ENCODE data around the gene CLIC5. TPM values are rescaled to one million over a fixed set of nuclear protein-coding genes. Genes with fewer than 3 reads are reported as not detected.

The CLIC5 gene
- total and polyA plus RNA-seq, 12 donors, result 0.94 to 5.6 (median 1.6) TPM

DNA sequence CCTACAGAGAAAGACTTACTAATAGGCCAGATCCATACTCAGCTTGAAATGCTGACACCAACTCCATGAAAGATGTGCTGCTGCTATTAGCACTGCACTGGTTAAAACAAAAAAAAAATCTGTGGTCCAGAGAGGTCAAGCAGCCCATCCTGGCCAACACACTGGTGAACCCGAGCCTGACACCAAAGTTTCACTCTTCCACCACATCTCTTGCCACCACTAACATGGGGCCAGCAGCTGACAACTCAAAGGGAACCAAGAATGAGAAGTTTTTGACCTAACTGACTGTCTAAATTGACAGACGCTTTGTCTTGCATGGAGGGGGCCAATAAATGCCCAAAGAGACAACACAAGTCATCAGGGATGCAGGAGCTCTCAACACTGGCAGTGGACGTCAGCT, 5.4 kb downstream of the CLIC5 start:
- Histone ChIP-seq H3K4me1 (replicated peaks in 1 of 2) (peaks cover 6 to 13% of the 10 kb centered on the region in 2 donors), H3K27ac (no peak overlapping the region), H3K36me3 (replicated peaks in 1 of 2) (no peaks in the 10 kb centered on the region), H3K4me3 (no peak overlapping the region), H3K27me3 (no peaks in the 10 kb centered on the region), H3K9me3 (replicated peaks in 1 of 3) (no peaks in the 10 kb centered on the region)
- intact Hi-C loops (cut with DNase I), result no loop called here
- 57 to 88% (median 79%) methylated on average over 3 of the region's 3 CpGs for WGBS, 4 donors
- no peak for TF ChIP-seq POLR2A (IDR thresholded peaks at IDR 0.05)
- TF ChIP-seq, protein P1, sequence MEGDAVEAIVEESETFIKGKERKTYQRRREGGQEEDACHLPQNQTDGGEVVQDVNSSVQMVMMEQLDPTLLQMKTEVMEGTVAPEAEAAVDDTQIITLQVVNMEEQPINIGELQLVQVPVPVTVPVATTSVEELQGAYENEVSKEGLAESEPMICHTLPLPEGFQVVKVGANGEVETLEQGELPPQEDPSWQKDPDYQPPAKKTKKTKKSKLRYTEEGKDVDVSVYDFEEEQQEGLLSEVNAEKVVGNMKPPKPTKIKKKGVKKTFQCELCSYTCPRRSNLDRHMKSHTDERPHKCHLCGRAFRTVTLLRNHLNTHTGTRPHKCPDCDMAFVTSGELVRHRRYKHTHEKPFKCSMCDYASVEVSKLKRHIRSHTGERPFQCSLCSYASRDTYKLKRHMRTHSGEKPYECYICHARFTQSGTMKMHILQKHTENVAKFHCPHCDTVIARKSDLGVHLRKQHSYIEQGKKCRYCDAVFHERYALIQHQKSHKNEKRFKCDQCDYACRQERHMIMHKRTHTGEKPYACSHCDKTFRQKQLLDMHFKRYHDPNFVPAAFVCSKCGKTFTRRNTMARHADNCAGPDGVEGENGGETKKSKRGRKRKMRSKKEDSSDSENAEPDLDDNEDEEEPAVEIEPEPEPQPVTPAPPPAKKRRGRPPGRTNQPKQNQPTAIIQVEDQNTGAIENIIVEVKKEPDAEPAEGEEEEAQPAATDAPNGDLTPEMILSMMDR (IDR thresholded peaks at IDR 0.05), result no peak
- no peak for DNase-seq

DNA sequence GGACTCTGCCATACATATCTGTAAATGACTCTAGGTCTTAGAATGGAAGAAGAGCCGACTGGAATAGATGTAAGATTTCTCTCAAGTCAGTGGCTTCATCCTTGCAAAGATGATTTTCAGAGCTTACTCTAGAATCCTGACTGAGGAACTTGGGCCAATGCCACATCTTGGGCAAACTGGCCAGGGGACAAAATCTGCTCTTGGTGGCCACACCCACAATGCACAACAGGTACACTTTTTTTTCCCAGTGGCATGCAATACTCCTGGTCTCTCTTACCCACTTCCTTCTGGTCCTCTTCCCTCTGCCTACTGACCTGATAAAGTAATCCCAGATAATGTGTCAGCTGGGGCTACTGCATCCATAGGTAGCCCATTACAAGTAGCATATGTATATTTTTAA, 13.4 kb downstream of the CLIC5 start:
- H3K9me3 ChIP-seq (replicated peaks in 1 of 3), result no peaks in the 10 kb centered on the region
- DNase-seq, result no peak
- no peaks in the 10 kb centered on the region for H3K36me3 ChIP-seq (replicated peaks in 1 of 2)
- no peak for TF ChIP-seq POLR2A (IDR thresholded peaks at IDR 0.05)
- TF ChIP-seq, protein P1 (IDR thresholded peaks at IDR 0.05), result no peak
- no peaks in the 10 kb centered on the region for H3K27me3 ChIP-seq
- no peak overlapping the region for H3K4me3 ChIP-seq
- 74 to 94% (median 87%) methylated on average over 1 of the region's 1 CpG for WGBS, 4 donors
- H3K27ac ChIP-seq, result no peak overlapping the region
- intact Hi-C loops (cut with DNase I), result no loop called here
- H3K4me1 ChIP-seq (replicated peaks in 1 of 2), result no peaks in the 10 kb centered on the region

DNA sequence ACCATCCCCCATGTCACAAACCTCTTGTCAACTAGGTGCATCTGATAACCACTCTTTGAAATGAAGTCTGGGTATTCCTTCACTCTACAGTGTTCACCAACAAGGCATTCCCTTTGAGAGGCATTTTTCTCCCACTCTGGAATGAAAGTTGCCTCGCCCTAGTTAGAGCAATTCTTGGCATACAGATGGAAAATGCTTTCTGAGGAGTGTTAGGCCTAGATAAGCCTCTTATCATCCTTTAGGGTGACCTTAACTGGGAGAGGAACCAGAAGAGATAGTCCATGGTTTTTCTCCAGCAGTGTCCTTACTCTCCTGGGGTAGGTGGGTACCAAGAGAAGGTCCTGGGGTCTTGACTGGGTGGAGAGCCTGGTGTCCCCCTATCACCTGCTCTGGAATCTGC, 14.8 kb downstream of the CLIC5 start:
- H3K27me3 ChIP-seq, result no peaks in the 10 kb centered on the region
- H3K4me3 ChIP-seq, result no peak overlapping the region
- TF ChIP-seq, protein P1 (IDR thresholded peaks at IDR 0.05), result no peak
- no peak for TF ChIP-seq POLR2A (IDR thresholded peaks at IDR 0.05)
- 66 to 84% (median 76%) methylated on average over 1 of the region's 1 CpG for WGBS, 4 donors
- H3K4me1 ChIP-seq (replicated peaks in 1 of 2), result no peaks in the 10 kb centered on the region
- intact Hi-C loops (cut with DNase I), result no loop called here
- no peaks in the 10 kb centered on the region for H3K9me3 ChIP-seq (replicated peaks in 1 of 3)
- H3K27ac ChIP-seq, result no peak overlapping the region
- H3K36me3 ChIP-seq (replicated peaks in 1 of 2), result no peaks in the 10 kb centered on the region
- DNase-seq, result no peak

DNA sequence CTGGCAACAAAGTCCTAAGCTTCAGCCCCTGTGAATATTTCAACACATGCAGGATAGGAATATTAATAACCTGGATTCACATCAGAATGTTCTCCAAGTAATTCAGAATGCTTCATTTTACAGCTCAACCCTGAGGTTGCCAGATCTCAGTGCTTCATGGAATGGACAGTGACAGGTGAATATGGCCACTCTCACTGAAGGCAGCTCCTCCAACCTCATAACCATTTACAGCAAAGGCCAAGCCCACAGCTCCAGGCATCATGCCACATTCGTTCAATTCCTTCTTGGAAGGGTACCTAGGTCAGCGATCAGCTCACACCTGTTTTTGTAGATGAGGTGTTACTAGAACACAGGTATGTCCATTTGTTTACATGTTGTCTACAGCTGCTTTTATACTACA, 17.1 kb downstream of the CLIC5 start:
- Histone ChIP-seq H3K9me3 (replicated peaks in 1 of 3) (no peaks in the 10 kb centered on the region), H3K36me3 (replicated peaks in 1 of 2) (no peaks in the 10 kb centered on the region), H3K4me3 (no peak overlapping the region), H3K4me1 (replicated peaks in 1 of 2) (no peaks in the 10 kb centered on the region), H3K27me3 (no peaks in the 10 kb centered on the region), H3K27ac (no peak overlapping the region)
- no peak for DNase-seq
- intact Hi-C loops (cut with DNase I), result no loop called here
- TF ChIP-seq POLR2A (IDR thresholded peaks at IDR 0.05), result no peak
- TF ChIP-seq, protein P1 (IDR thresholded peaks at IDR 0.05), result no peak
- WGBS, 4 donors, result 79 to 89% (median 86%) methylated on average over 2 of the region's 2 CpGs

All from adrenal gland (tissue), 12 donors.